ENCODE measurements around the gene ACYP2.

DNA sequence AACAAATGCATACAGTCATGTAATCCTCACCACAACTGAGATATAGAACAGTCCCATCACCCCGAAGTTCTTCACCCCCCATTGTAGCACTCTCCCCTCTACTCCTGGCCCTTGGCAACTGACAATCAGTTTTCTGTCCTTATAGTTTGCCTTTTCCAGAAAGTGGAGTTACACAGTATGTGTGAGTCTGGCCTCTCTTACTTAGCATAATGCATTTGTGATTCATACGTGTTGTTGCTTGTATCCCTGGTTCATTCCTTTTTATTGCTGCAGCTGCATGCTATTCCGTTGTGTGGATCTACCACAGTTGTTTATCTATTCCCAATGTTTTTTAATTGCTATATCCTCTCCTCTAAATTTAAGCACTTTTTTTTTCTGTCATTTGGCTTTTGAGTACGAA lies 17.6 kb downstream of the ACYP2 start:
- TF ChIP-seq CTCF (IDR thresholded peaks at IDR 0.05): no peak
- TF ChIP-seq POLR2AphosphoS5 (IDR thresholded peaks at IDR 0.05): no peak
